Neural progenitor cell (in vitro differentiated cells): ENCODE results near the gene HDAC4. TPM values are rescaled to one million over a fixed set of nuclear protein-coding genes. Genes with fewer than 3 reads are reported as not detected.

Experiments used
- DNase-seq: peaks from one replicate; pipeline ENCODE4 v3.0.0-alpha.2; 2016; ENCODE audit warnings: low spot score
- H2AFZ ChIP-seq: fragments of 200-600 bp; sonication (generic); replicated peaks from 2 replicates; pipeline ENCODE4 v1.6.1; 2016; ENCODE audit warnings: antibody characterized with exemption
- H3F3A ChIP-seq: fragments of 200-600 bp; sonication (generic); 2 replicates; pipeline ENCODE4 v1.6.1; 2016; ENCODE audit warnings: antibody characterized with exemption, low read depth
- H3K27ac ChIP-seq: fragments of 200-600 bp; sonication (generic); 2 replicates; pipeline ENCODE4 v1.5.1; 2016; ENCODE audit warnings: mild to moderate bottlenecking
- H3K27me3 ChIP-seq: fragments of 200-600 bp; sonication (generic); 2 replicates; pipeline ENCODE4 v1.6.1; 2016; ENCODE audit warnings: mild to moderate bottlenecking, moderate library complexity
- H3K36me3 ChIP-seq: fragments of 200-600 bp; sonication (generic); 2 replicates; pipeline ENCODE4 v1.5.1; 2016
- H3K4me1 ChIP-seq: fragments of 200-600 bp; sonication (generic); 2 replicates; pipeline ENCODE4 v1.6.1; 2016; ENCODE audit warnings: mixed run types
- H3K4me2 ChIP-seq: fragments of 200-600 bp; sonication (generic); 2 replicates; pipeline ENCODE4 v1.6.1; 2016
- H3K4me3 ChIP-seq: fragments of 200-600 bp; sonication (generic); 2 replicates; pipeline ENCODE4 v1.5.1; 2016
- H3K79me2 ChIP-seq: fragments of 200-600 bp; sonication (generic); 2 replicates; pipeline ENCODE4 v1.6.1; 2016; ENCODE audit warnings: low read depth
- H3K9ac ChIP-seq: fragments of 200-600 bp; sonication (generic); 2 replicates; pipeline ENCODE4 v1.6.1; 2016
- H3K9me3 ChIP-seq: fragments of 200-600 bp; sonication (generic); 2 replicates; pipeline ENCODE4 v1.5.1; 2016; ENCODE audit warnings: low read depth
- H4K20me1 ChIP-seq: fragments of 200-600 bp; sonication (generic); 2 replicates; pipeline ENCODE4 v1.6.1; 2016; ENCODE audit warnings: low read depth
- H3K27ac Mint-ChIP-seq: 3 replicates; pipeline ENCODE4 v1.8.0; 2021; ENCODE audit warnings: mixed read lengths
- H3K27me3 Mint-ChIP-seq: 2 replicates; pipeline ENCODE4 v1.8.0; 2022; ENCODE audit warnings: low read depth, mild to moderate bottlenecking, inconsistent platforms, moderate library complexity, mixed read lengths; ENCODE audit not compliant: insufficient read depth
- H3K36me3 Mint-ChIP-seq: 3 replicates; pipeline ENCODE4 v1.8.0; 2021; ENCODE audit warnings: mixed read lengths
- H3K4me1 Mint-ChIP-seq: 3 replicates; pipeline ENCODE4 v1.8.0; 2021; ENCODE audit warnings: mixed read lengths
- H3K4me3 Mint-ChIP-seq: 3 replicates; pipeline ENCODE4 v1.8.0; 2021; ENCODE audit warnings: mild to moderate bottlenecking, moderate library complexity, mixed read lengths
- H3K9me3 Mint-ChIP-seq: 3 replicates; pipeline ENCODE4 v1.8.0; 2020; ENCODE audit warnings: mixed read lengths
- EZH2 ChIP-seq: fragments of 200-600 bp; sonication (generic); IDR thresholded peaks from 2 replicates; pipeline ENCODE4 v1.6.1; 2017; ENCODE audit warnings: antibody characterized with exemption, mild to moderate bottlenecking, moderate library complexity
- EZH2phosphoT487 ChIP-seq: fragments of 200-600 bp; sonication (generic); IDR thresholded peaks from 2 replicates; pipeline ENCODE4 v1.6.1; 2017; ENCODE audit warnings: antibody characterized with exemption
- total RNA-seq: library from RNA; depleted of rRNA; stranded (reverse); fragments of >200 nt; gene quantifications from 2 replicates; pipeline ENCODE4 v1.2.3, GENCODE V29; 2015; ENCODE audit warnings: low replicate concordance
- TF ChIP-seq, protein P1 (sequence below): fragments of 200-600 bp; sonication (generic); IDR thresholded peaks from 2 replicates; pipeline ENCODE4 v1.5.1; 2017; ENCODE audit warnings: antibody characterized with exemption, mild to moderate bottlenecking

The HDAC4 gene
- total RNA-seq, 1 donor from 2014 or later: 36.0 TPM

DNA sequence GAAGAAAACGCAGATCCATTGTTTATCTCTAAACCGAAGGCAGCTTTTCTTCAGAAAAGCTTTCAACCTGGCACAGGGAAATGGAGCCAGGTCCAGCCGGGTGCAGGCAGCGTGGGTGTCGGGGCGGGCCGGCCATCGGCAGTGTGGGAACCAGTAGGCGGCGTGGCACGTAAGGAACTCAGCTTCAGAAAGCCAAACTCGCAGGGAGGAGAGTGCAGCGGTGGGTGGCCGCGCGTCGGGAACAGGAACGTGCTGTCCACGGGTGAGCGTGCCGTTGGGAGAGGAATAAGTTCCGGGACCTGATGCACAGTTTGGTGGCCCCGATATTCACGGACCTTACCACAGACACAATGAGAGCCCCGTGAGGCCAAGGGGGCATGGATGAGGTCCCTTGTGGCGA lies 282.6 kb downstream of the HDAC4 start:
- Histone ChIP-seq H3F3A (no peaks in the 10 kb centered on the region), H4K20me1 (no peaks in the 10 kb centered on the region), H3K4me1 (no peaks in the 10 kb centered on the region), H3K27me3 (no peaks in the 10 kb centered on the region), H2AFZ (no peak overlapping the region), H3K4me2 (no peak overlapping the region), H3K79me2 (no peaks in the 10 kb centered on the region), H3K4me3 (no peak overlapping the region), H3K9ac (no peak overlapping the region), H3K27ac (no peak overlapping the region), H3K9me3 (no peaks in the 10 kb centered on the region), H3K36me3 (no peaks in the 10 kb centered on the region)
- TF ChIP-seq EZH2: no peak
- TF ChIP-seq, protein P1, sequence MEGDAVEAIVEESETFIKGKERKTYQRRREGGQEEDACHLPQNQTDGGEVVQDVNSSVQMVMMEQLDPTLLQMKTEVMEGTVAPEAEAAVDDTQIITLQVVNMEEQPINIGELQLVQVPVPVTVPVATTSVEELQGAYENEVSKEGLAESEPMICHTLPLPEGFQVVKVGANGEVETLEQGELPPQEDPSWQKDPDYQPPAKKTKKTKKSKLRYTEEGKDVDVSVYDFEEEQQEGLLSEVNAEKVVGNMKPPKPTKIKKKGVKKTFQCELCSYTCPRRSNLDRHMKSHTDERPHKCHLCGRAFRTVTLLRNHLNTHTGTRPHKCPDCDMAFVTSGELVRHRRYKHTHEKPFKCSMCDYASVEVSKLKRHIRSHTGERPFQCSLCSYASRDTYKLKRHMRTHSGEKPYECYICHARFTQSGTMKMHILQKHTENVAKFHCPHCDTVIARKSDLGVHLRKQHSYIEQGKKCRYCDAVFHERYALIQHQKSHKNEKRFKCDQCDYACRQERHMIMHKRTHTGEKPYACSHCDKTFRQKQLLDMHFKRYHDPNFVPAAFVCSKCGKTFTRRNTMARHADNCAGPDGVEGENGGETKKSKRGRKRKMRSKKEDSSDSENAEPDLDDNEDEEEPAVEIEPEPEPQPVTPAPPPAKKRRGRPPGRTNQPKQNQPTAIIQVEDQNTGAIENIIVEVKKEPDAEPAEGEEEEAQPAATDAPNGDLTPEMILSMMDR: no peak
- no peak for TF ChIP-seq EZH2phosphoT487
- Mint-ChIP-seq H3K36me3 (peaks cover 3% of the 10 kb centered on the region), H3K27me3 (peaks cover 5% of the 10 kb centered on the region), H3K27ac (no peak overlapping the region), H3K4me3 (no peak overlapping the region), H3K9me3 (no peaks in the 10 kb centered on the region), H3K4me1 (peaks cover 10% of the 10 kb centered on the region)
- DNase-seq: no peak

DNA sequence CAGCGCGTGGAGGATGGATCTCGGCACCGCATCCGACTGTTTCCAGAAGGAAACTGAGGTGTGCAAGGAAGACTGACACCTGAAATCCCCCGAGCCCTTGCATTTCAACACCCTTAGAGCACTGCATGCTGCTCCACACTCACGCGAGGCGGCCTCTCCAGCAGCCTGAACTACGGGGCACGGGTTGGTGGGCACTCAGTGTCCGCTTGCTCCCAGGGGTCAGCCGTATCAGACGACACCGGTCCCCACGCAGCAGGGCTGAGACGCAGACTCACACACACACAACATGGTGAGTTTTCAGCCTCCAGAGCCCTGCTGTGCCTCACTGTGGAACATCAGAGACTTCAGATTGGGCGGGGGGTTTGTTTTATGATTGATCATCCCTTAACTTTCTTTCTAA lies 283.0 kb downstream of the HDAC4 start:
- no peaks in the 10 kb centered on the region for H3K9me3 ChIP-seq
- H3K27me3 Mint-ChIP-seq: peaks cover 5% of the 10 kb centered on the region
- no peaks in the 10 kb centered on the region for H3K27me3 ChIP-seq
- no peak overlapping the region for H3K4me3 ChIP-seq
- H3F3A ChIP-seq: no peaks in the 10 kb centered on the region
- H2AFZ ChIP-seq: no peak overlapping the region
- no peaks in the 10 kb centered on the region for H4K20me1 ChIP-seq
- H3K4me3 Mint-ChIP-seq: no peak overlapping the region
- no peaks in the 10 kb centered on the region for H3K36me3 ChIP-seq
- peaks cover 10% of the 10 kb centered on the region for H3K4me1 Mint-ChIP-seq
- no peak overlapping the region for H3K27ac Mint-ChIP-seq
- H3K9ac ChIP-seq: no peak overlapping the region
- H3K36me3 Mint-ChIP-seq: peaks cover 3% of the 10 kb centered on the region
- no peak for DNase-seq
- no peaks in the 10 kb centered on the region for H3K4me1 ChIP-seq
- H3K9me3 Mint-ChIP-seq: no peaks in the 10 kb centered on the region
- H3K79me2 ChIP-seq: no peaks in the 10 kb centered on the region
- H3K4me2 ChIP-seq: no peak overlapping the region
- no peak for TF ChIP-seq EZH2
- TF ChIP-seq, protein P1: no peak
- no peak overlapping the region for H3K27ac ChIP-seq

DNA sequence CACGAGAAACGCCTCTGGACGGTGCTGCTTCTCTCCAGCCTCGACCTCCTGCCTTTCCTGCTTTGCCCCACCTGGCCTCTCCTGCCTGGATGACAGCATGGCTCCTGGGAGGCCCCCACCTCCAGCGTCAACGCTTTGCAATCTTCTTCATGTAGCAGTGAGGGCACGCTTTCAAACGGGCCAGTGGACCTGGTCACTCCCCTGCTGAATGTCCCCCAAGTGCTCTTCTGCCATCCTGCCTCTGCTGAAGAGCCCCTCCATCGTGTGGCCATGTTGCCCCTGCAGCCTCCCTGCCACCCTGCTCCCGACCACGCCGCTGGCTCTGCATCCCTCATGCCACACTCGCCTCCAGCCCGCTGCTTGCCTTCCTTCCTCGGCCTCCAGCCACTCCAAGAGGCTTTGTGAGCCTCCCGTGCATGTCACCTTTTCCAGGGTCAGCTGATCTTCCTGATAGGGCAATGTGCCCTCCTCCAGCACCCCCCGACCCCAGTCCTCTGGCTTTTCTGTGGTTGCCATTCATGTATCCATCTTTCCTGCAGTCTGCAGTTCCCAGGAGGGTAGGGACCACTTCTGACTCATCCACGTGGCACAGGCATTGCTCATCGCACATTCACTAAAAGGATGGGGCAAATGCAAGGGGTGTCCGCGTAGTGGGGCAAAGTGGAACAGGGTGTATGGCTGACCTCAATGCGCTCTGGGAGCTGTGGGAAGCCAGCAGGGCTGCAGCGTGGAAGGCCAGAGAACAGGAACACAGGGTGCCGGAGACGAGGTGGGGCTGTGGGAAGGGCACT lies 284.2 kb downstream of the HDAC4 start:
- H3K27me3 ChIP-seq: no peaks in the 10 kb centered on the region
- Mint-ChIP-seq H3K27ac (peak overlapping the region; percentile 69), H3K4me3 (peak overlapping the region; percentile 20), H3K27me3 (peaks cover 5% of the 10 kb centered on the region), H3K4me1 (peaks cover 10% of the 10 kb centered on the region), H3K36me3 (peaks cover 3% of the 10 kb centered on the region), H3K9me3 (no peaks in the 10 kb centered on the region)
- H2AFZ ChIP-seq: no peak overlapping the region
- H3K27ac ChIP-seq: no peak overlapping the region
- no peaks in the 10 kb centered on the region for H4K20me1 ChIP-seq
- H3K9ac ChIP-seq: no peak overlapping the region
- no peaks in the 10 kb centered on the region for H3K36me3 ChIP-seq
- TF ChIP-seq, protein P1: no peak
- TF ChIP-seq EZH2 (no peak), EZH2phosphoT487 (no peak)
- H3K4me2 ChIP-seq: no peak overlapping the region
- no peaks in the 10 kb centered on the region for H3K4me1 ChIP-seq
- no peaks in the 10 kb centered on the region for H3K79me2 ChIP-seq
- H3F3A ChIP-seq: no peaks in the 10 kb centered on the region
- DNase-seq: no peak
- H3K9me3 ChIP-seq: no peaks in the 10 kb centered on the region
- H3K4me3 ChIP-seq: no peak overlapping the region
